Measurements from ENCODE around the gene COPB1.
A peak's percentile ranks its signal among the peaks of the same experiment; 100 is the strongest.

- peak; percentile 41 for TF ChIP-seq CTCF (IDR thresholded peaks at IDR 0.05; ENCODE audit: borderline replicate concordance, extremely low read depth, low read length, poor library complexity, severe bottlenecking)
- TF ChIP-seq EZH2 (IDR thresholded peaks at IDR 0.05; ENCODE audit: borderline replicate concordance, low read depth, low read length, severe bottlenecking) = no peak
These were observed 84.8 kb downstream of the COPB1 start for GRCh38 chr11:14414470-14415461.

All from DND-41 (cell line).